SU-DHL-6 (cell line): ENCODE measurements around the gene DNAAF8.

Experiments used
- H2AFZ ChIP-seq: fragments of 200-600 bp; sonication (generic); 2 replicates; pipeline ENCODE4 v1.6.1; 2014; ENCODE audit warnings: low read depth, mild to moderate bottlenecking, moderate library complexity, mixed read lengths, antibody characterized with exemption, low read length; ENCODE audit not compliant: severe bottlenecking
- H3F3A ChIP-seq: fragments of 200-600 bp; shearing (Covaris generic); 2 replicates; pipeline ENCODE4 v1.6.0; 2016; ENCODE audit warnings: antibody characterized with exemption, mild to moderate bottlenecking; ENCODE audit not compliant: insufficient read depth
- H3K27ac ChIP-seq: fragments of 200-600 bp; sonication (generic); 2 replicates; pipeline ENCODE4 v1.5.1; 2016; ENCODE audit warnings: low read depth, mild to moderate bottlenecking, low read length, moderate library complexity, mixed read lengths
- H3K27me3 ChIP-seq: fragments of 200-600 bp; sonication (generic), shearing (Covaris generic); 2 replicates; pipeline ENCODE4 v1.6.0; 2014; ENCODE audit warnings: mild to moderate bottlenecking, low read length
- H3K36me3 ChIP-seq: fragments of 200-600 bp; sonication (generic); 2 replicates; pipeline ENCODE4 v1.6.1; 2014; ENCODE audit warnings: mild to moderate bottlenecking, low read length, mixed read lengths
- H3K4me2 ChIP-seq: fragments of 300-600, 200-600 bp; shearing (Covaris generic), sonication (generic); 2 replicates; pipeline ENCODE4 v1.6.0; 2014; ENCODE audit warnings: low read length, low read depth, mild to moderate bottlenecking; ENCODE audit not compliant: poor library complexity, severe bottlenecking
- H3K4me3 ChIP-seq: fragments of 200-600 bp; sonication (generic); 2 replicates; pipeline ENCODE4 v1.5.1; 2014; ENCODE audit warnings: antibody characterized with exemption, low read length, mild to moderate bottlenecking, mixed read lengths; ENCODE audit not compliant: insufficient read depth, poor library complexity, severe bottlenecking
- H3K79me2 ChIP-seq: fragments of 200-600 bp; sonication (generic); 2 replicates; pipeline ENCODE4 v1.6.1; 2014; ENCODE audit warnings: mild to moderate bottlenecking, low read length, moderate library complexity; ENCODE audit not compliant: insufficient read depth
- H3K9ac ChIP-seq: fragments of 200-600 bp; sonication (generic); 2 replicates; pipeline ENCODE4 v1.7.0; 2014; ENCODE audit warnings: mild to moderate bottlenecking, low read length
- H3K9me2 ChIP-seq: fragments of 200-600 bp; sonication (generic); replicated peaks from 2 replicates; pipeline ENCODE4 v1.6.1; 2014; ENCODE audit warnings: low read length; ENCODE audit not compliant: insufficient read depth
- H3K9me3 ChIP-seq: fragments of 200-600 bp; sonication (generic); 2 replicates; pipeline ENCODE4 v1.6.1; 2014; ENCODE audit warnings: low read length, mixed read lengths; ENCODE audit not compliant: insufficient read depth
- H4K20me1 ChIP-seq: fragments of 200-600 bp; sonication (generic); 2 replicates; pipeline ENCODE4 v1.6.1; 2014; ENCODE audit warnings: low read depth, mild to moderate bottlenecking, antibody characterized with exemption, low read length, moderate library complexity, mixed read lengths
- CTCF ChIP-seq: fragments of 200-600 bp; sonication (generic); IDR thresholded peaks from one replicate; pipeline ENCODE4 v1.5.1; 2017; ENCODE audit warnings: antibody characterized with exemption, mild to moderate bottlenecking, low read length, moderate library complexity; ENCODE audit not compliant: insufficient read depth, poor library complexity, severe bottlenecking
- EZH2phosphoT487 ChIP-seq: fragments of 200-600 bp; sonication (generic), shearing (Covaris generic); conservative IDR thresholded peaks from 2 replicates; pipeline ENCODE4 v1.6.1; 2018; ENCODE audit warnings: mild to moderate bottlenecking, antibody characterized with exemption, low read length, moderate library complexity, mixed read lengths

The DNAAF8 gene

GRCh38 chr16:4743226-4743878, 9.0 kb downstream of the DNAAF8 start:
- H3K27me3 ChIP-seq = no peaks in the 10 kb centered on the region
- TF ChIP-seq CTCF = no peak
- no peak for TF ChIP-seq EZH2phosphoT487
- H3K9me3 ChIP-seq = no peaks in the 10 kb centered on the region
- no peaks in the 10 kb centered on the region for H3K79me2 ChIP-seq
- H3K27ac ChIP-seq = no peak overlapping the region
- no peaks in the 10 kb centered on the region for H4K20me1 ChIP-seq
- H3K4me3 ChIP-seq = no peak overlapping the region
- H3K9me2 ChIP-seq = no peaks in the 10 kb centered on the region
- H3K9ac ChIP-seq = no peak overlapping the region
- H2AFZ ChIP-seq = no peak overlapping the region
- no peak overlapping the region for H3K4me2 ChIP-seq
- no peaks in the 10 kb centered on the region for H3F3A ChIP-seq
- no peaks in the 10 kb centered on the region for H3K36me3 ChIP-seq

- H3K4me2 ChIP-seq = no peak overlapping the region
- H3K27ac ChIP-seq = no peak overlapping the region
- no peaks in the 10 kb centered on the region for H3F3A ChIP-seq
- no peaks in the 10 kb centered on the region for H4K20me1 ChIP-seq
- no peaks in the 10 kb centered on the region for H3K79me2 ChIP-seq
- H3K27me3 ChIP-seq = no peaks in the 10 kb centered on the region
- no peak overlapping the region for H3K4me3 ChIP-seq
- H3K9ac ChIP-seq = no peak overlapping the region
- H3K9me2 ChIP-seq = no peaks in the 10 kb centered on the region
- H3K9me3 ChIP-seq = no peaks in the 10 kb centered on the region
- no peaks in the 10 kb centered on the region for H3K36me3 ChIP-seq
- no peak for TF ChIP-seq EZH2phosphoT487
- TF ChIP-seq CTCF = no peak
- no peak overlapping the region for H2AFZ ChIP-seq
These were observed 10.4 kb downstream of the DNAAF8 start for GRCh38 chr16:4744555-4745273.

- H2AFZ ChIP-seq = no peak overlapping the region
- no peak overlapping the region for H3K4me3 ChIP-seq
- no peaks in the 10 kb centered on the region for H3F3A ChIP-seq
- H3K36me3 ChIP-seq = no peaks in the 10 kb centered on the region
- no peak overlapping the region for H3K27ac ChIP-seq
- H3K9me3 ChIP-seq = no peaks in the 10 kb centered on the region
- no peaks in the 10 kb centered on the region for H4K20me1 ChIP-seq
- no peak overlapping the region for H3K9ac ChIP-seq
- no peaks in the 10 kb centered on the region for H3K27me3 ChIP-seq
- no peak overlapping the region for H3K4me2 ChIP-seq
- no peaks in the 10 kb centered on the region for H3K79me2 ChIP-seq
- TF ChIP-seq EZH2phosphoT487 = no peak
- no peak for TF ChIP-seq CTCF
- no peaks in the 10 kb centered on the region for H3K9me2 ChIP-seq
These were observed 10.9 kb downstream of the DNAAF8 start for GRCh38 chr16:4745274-4745569.
